DOHH2 (cell line): ENCODE measurements around the gene DIS3L2.

Experiments
- EZH2phosphoT487 ChIP-seq: fragments of 200-600 bp; sonication (generic); IDR thresholded peaks from 2 replicates; pipeline ENCODE4 v1.6.1; 2017; ENCODE audit warnings: borderline replicate concordance, mild to moderate bottlenecking, antibody characterized with exemption, low read length, moderate library complexity, mixed read lengths
- TF ChIP-seq, protein P1 (sequence below): fragments of 200-600 bp; sonication (generic); IDR thresholded peaks from one replicate; pipeline ENCODE4 v1.5.1; 2014; ENCODE audit warnings: antibody characterized with exemption, mild to moderate bottlenecking, low read depth, low read length; ENCODE audit not compliant: poor library complexity, severe bottlenecking

DNA sequence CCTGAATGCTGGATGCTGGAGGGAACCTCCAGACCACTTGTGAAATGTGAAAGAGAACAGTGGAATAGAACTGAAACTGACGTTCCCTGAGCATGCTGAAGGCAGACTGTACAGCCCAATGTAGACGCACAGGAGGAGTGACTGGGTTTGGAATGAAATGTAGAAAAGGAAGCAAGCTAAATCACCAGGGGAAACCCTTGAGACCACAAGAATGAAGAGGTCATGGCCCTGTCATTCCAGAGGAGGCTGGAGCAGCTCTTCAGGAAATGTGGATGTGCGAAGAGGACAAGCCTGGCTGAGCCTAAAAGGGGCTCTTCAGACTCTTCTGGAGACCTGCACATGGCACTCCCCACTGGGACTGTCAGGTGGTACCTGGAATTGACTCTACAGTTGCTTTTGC, 298.6 kb downstream of the DIS3L2 start:
- TF ChIP-seq, protein P1, sequence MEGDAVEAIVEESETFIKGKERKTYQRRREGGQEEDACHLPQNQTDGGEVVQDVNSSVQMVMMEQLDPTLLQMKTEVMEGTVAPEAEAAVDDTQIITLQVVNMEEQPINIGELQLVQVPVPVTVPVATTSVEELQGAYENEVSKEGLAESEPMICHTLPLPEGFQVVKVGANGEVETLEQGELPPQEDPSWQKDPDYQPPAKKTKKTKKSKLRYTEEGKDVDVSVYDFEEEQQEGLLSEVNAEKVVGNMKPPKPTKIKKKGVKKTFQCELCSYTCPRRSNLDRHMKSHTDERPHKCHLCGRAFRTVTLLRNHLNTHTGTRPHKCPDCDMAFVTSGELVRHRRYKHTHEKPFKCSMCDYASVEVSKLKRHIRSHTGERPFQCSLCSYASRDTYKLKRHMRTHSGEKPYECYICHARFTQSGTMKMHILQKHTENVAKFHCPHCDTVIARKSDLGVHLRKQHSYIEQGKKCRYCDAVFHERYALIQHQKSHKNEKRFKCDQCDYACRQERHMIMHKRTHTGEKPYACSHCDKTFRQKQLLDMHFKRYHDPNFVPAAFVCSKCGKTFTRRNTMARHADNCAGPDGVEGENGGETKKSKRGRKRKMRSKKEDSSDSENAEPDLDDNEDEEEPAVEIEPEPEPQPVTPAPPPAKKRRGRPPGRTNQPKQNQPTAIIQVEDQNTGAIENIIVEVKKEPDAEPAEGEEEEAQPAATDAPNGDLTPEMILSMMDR, result no peak
- no peak for TF ChIP-seq EZH2phosphoT487
